ENCODE measurements around the gene EBF4. TPM values are rescaled to one million over a fixed set of nuclear protein-coding genes. Genes with fewer than 3 reads are reported as not detected.

The EBF4 gene
- total RNA-seq: 0.73 and 3.1 TPM in 2 replicates

DNA sequence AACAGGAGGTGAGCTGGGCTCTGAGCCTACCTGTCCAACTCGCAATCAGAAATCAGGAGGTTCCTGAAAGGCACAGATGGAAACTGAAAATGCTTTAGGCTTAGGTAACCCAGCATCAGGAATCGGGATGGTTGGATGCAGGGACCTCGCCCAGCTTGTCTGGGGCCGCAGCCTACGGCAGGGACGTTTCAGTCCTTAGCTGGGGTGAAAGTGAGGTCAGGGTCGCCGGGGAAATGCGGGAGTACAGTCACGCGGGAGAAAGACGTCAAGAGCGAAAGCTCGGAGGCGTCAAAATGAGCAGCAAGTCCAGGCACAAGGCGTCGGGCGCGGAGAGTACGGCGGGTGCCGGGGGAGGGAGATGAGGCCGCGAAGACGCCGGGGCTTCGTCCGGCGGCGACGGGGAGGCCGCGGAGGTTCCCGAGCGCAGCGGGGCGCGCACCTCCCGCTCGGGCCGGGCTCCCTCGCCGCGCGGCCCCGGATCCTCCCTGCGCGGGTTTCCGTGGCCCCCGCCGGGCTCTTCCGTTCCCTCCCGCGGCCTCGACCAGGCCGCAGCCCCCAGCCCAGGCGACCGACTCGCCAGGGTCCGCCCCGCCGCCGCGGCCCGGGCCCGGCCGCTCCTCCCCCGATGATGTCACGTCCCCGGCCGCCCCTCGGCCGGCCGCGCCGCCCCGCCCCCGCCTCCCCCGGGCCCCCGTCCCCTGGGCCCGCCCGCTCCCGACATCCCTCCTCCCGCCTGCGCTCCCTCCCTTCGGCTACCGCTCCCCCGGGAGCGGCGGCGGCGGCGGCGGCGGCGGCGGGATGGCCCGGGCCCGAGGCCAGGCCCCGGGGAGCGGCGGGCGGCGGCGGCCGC, at the start of gene EBF4:
EBF4 (plus strand) TSS at position 745 of the 850 bp plus-strand sequence. CDS start 866 bp downstream, outside the sequence.

GRCh38 chr20:2651772-2652723, 40.5 kb upstream of the EBF4 start, which contains the start of gene NOP56:
Gene NOP56, plus strand, starts transcription at chr20:2652632. Its CDS starts 29 bp downstream, at chr20:2652661.

GRCh38 chr20:2663887-2664719, 28.5 kb upstream of the EBF4 start, which contains the start of gene IDH3B:
Gene IDH3B, minus strand, starts transcription at chr20:2664216. Its CDS starts 28 bp downstream, at chr20:2664188.

GRCh38 chr20:2800521-2801285, 108.1 kb downstream of the EBF4 start, which contains the start of gene CPXM1:
Gene CPXM1, minus strand, starts transcription at chr20:2800627. Its CDS starts 55 bp downstream, at chr20:2800572.

Small RNA genes within 50 kb of the gene (small RNA-seq; reads per million reads assigned to genes)
- gene SNORA51: not detected
- not detected for gene SNORD110
- not detected for gene SNORD56
- not detected for gene SNORD57
- gene SNORD86: not detected

Other genes starting within 250 kb of the EBF4 start
- 76.9 and 87.1 TPM in 2 replicates for gene SNRPB, start 222.0 kb upstream of the EBF4 start, total RNA-seq
- gene ZNF343, start 183.9 kb upstream of the EBF4 start, total RNA-seq: 13.0 and 16.2 TPM in 2 replicates
- gene TMC2, start 156.2 kb upstream of the EBF4 start, total RNA-seq: not detected in 2 replicates
- gene NOP56, start 40.1 kb upstream of the EBF4 start, total RNA-seq: 81.8 and 93.3 TPM in 2 replicates
- gene IDH3B, start 28.6 kb upstream of the EBF4 start, total RNA-seq: 57.0 and 66.4 TPM in 2 replicates
- 0.65 and 0.73 TPM in 2 replicates for gene CPXM1, start 107.8 kb downstream of the EBF4 start, total RNA-seq
- not detected in 2 replicates for gene C20orf141, start 122.2 kb downstream of the EBF4 start, total RNA-seq
- gene TMEM239, start 123.6 kb downstream of the EBF4 start, total RNA-seq: under 0.01 and 0.49 TPM in 2 replicates
- 37.6 and 38.6 TPM in 2 replicates for gene PCED1A, start 147.9 kb downstream of the EBF4 start, total RNA-seq
- 46.4 and 47.6 TPM in 2 replicates for gene VPS16, start 148.0 kb downstream of the EBF4 start, total RNA-seq
- gene PTPRA, start 180.7 kb downstream of the EBF4 start, total RNA-seq: 59.0 and 63.4 TPM in 2 replicates

Data from hair follicle dermal papilla cell (primary cell).